OCI-LY7 (cell line): ENCODE data around the gene MAP2K5.

Source experiments
- CTCF ChIP-seq: fragments of 200-600 bp; sonication (generic); conservative IDR thresholded peaks from 2 replicates; pipeline ENCODE4 v1.5.1; 2014; ENCODE audit warnings: mild to moderate bottlenecking, antibody characterized with exemption, low read length, moderate library complexity, mixed read lengths
- EZH2phosphoT487 ChIP-seq: fragments of 200-600 bp; sonication (generic); IDR thresholded peaks from 2 replicates; pipeline ENCODE4 v1.6.1; 2018; ENCODE audit warnings: low read depth, borderline replicate concordance, mild to moderate bottlenecking, mixed run types, antibody characterized with exemption, low read length, moderate library complexity, mixed read lengths

GRCh38 chr15:67813104-67813634, 270.7 kb downstream of the MAP2K5 start:
- no peak for TF ChIP-seq CTCF
- no peak for TF ChIP-seq EZH2phosphoT487
